GM18858 (cell line): ENCODE data around the gene SETD6.
"Not testable (repeated sequence)": the region's sequence is repeated elsewhere in the genome, so short reads cannot be mapped to it uniquely, and the experiment has no call there.

Experiments used
- ATAC-seq: cut with Tn5 transposase; IDR thresholded peaks from one replicate; pipeline ENCODE4 v1.9.1; 2021; ENCODE audit not compliant: unreplicated experiment

The SETD6 gene

DNA sequence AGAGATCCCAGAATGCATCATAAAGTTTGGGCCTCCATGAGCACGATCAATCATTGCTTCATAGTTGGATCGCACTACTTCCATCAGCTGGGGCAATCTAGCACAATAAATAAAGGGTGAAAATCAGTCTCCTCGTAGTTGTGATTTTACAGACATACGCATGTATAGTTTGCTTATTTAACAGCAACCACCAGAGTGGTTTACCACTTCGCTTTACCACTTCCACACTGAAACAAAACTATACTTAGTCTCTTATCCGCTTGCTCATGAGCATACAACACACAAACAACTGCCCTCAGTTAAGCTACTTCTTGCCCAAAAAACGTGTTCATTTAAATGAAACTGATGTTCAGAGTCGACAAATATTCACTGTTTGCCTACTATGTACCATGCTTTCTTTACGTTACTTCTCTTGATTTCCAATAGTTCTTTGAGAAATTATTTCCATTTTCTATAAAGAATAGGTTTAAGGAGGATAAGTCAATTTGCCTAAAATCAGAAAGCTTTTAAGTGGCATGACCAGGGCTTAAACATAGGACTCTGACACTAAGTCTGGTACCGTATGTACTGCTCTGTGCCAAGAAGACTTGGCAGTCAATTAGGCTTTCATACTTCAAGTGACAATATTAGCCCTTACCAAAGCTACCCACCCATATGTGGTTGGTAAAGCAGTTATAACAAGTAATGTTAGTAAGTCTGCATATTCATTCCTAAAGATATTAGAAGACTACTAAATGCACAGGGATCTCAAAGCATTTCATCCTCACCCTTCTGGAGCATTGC, 22.0 kb downstream of the SETD6 start:
- ATAC-seq = no peak

DNA sequence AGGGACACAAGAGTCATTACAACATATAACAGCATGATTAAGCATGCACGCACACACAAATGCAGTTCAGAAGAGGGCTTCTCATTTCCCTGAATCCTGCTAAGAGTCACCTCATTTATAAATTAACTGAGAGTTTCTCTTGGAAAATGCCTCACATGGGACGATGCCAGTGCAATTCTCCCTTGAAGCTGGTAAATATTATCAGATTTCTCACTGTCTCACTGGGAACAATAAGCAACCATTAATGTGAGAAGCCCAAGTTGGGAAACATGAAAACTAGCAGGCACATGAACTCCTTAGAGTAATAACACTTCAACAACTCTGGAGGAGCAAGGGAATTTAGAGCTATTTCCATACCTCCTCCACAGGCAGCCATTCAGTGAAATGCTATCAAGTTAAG, 26.4 kb downstream of the SETD6 start:
- no peak for ATAC-seq

DNA sequence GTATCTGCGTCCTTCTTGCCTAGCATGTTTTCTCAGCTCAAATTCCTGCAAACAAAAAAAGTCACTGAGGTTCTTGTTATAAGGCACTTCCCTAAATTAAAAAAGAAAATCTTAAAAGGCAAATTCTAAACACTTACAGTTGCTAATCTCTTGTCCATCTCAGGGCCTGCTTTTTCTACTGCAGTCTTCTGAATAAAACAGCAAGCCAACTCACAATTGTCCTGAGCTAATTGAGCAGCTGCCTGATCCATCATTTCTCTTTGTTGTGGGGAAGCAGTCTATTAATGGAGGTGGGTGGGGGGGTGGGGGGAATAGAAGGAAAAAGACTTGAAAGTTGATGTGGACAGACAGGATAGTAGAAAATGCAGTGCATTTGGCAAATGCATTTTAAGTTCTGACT, 27.0 kb downstream of the SETD6 start:
- ATAC-seq = no peak

DNA sequence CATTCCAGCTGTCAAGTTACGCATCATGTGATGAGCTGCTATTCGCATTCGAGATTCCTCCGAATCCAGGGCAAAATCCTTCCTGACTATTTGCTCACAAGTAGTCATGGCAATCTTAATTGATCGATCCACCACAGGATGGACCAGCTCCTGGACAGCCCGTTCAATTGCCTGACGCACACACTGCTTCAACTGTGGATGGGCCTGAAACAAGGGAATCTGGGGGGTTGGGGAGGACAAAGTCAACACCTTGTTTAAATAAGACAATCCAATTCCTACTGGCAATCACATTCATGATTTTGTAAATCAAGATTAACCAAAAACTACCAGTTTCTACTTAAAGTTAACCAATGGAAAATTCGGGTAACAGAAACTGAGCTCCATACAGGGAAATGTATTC, 28.4 kb downstream of the SETD6 start:
- ATAC-seq = no peak

DNA sequence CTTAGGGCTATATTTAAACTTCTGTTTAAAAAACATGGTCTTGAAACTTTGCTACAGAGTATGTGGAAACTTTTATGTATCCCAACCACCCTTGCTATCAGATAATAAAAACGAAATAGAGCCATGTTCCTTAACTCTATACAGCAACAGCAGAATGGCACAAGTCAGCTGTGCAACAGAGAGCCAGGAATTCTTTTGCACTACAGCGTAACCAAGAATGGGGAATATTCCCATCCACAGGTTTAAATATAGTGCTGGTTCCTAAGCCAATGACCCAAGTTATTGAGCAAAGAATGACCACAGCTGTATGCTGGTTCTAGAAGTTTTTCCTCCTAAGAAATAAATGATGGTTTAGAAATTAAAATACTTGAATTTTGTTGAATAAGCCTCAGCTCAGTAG, 33.1 kb downstream of the SETD6 start:
- no peak for ATAC-seq

DNA sequence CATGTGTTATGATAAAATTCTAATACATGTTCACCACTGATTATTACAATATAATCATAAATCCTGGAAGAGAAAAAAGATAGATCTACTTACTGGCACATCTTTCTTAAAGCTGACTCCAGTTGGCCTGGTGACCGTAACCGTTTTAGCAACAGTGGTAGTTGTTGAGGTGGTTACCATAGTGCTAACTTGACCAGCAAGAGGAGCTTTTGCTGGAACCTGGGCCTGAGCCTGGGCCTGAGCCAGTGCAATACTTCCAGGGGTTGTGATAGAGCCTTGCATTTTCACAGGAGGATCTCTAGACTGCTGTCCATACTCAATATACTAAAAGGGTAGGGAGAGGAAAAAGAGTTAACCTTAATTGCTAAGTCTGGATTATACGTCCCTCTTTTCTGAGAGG, 36.2 kb downstream of the SETD6 start:
- ATAC-seq = no peak

DNA sequence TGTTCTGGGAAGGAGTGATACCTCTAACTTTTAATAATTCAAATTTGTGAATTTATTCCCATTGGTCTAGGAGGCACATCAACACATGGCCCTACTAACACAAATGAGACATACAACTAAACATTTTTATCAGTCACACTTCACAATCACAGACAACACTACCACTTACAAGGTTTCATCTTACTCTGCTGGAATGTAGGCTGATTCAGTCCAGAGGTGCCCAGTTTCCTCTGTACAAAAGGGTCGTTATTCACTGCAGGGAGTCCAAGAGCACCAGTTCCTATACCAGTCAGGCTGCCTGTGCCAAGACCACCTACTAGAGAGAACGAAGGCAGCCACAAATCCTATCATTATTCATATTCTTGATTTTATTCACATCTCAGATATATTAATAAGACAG, 41.4 kb downstream of the SETD6 start:
- no peak for ATAC-seq

DNA sequence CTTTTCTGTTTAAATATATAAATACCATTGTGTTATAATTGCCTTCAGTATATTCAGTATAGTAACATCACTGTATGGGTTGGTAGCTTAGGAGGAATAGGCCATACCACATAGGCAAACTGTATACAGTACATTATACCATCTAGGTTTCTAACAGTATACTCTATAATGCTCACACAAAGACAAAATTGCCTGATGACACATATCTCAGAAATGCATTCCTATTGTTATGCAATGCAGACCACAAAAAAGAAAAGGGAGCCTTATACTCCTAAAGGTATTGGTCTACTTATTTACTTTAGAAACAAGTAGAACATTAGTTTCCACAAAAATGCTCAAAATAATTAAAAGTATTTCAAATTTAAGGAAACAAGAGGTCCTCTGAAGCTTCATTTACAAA, 47.9 kb downstream of the SETD6 start:
- no peak for ATAC-seq

DNA sequence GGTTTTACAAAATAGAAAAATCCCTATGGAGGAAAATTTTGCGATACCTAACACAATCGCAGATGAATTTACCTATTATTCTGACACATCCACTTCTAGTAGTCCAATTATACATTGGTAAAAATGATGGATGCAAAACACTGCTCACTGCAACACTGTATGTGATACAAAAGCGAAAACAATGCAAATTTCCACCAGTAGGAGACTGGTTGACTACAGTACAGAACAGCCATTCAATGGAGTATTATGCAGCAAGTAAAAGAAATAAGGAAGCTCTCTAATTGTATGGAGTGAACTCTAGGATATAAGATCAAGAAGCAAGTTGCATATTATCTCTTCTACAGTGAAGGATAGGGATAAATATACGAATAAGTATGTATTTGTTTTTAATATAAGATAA, 48.5 kb downstream of the SETD6 start:
- no peak for ATAC-seq

DNA sequence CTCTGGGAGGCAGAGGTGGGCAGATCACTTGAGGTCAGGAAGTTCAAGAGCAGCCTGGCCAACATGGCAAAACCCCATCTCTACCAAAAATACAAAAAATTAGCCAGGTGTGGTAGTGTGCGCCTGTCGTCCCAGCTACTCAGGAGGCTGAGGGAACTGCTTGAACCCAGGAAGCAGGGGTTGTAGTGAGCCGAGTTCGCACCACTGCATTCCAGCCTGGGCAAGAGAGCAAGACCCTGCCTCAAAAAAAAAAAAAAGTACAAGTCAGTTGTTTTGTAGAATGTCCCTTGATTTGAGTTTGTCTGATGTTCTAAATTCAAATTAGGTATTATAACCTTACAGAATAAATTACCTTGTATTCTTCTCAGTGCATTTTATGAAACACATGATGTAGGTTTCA, 50.4 kb downstream of the SETD6 start:
- ATAC-seq = not testable (repeated sequence)
